Prostate gland (tissue), 2 donors: ENCODE data around the gene EGLN3. TPM values are rescaled to one million over a fixed set of nuclear protein-coding genes. Genes with fewer than 3 reads are reported as not detected.

Experiments used
- DNase-seq: peaks from one replicate; pipeline ENCODE4 v3.0.0-alpha.2; 2019; ENCODE audit warnings: low spot score
- H3K27ac ChIP-seq, 2 donors: fragments of 200-600 bp; sonication (generic); 2 replicates each; pipeline ENCODE4 v1.5.1; 2017 to 2019
- H3K27me3 ChIP-seq: fragments of 200-600 bp; sonication (generic); replicated peaks from 2 replicates; pipeline ENCODE4 v1.5.1; 2019; ENCODE audit not compliant: insufficient read depth
- H3K36me3 ChIP-seq, 2 donors: fragments of 200-600 bp; sonication (generic); 1 replicate in 1 of 2; 2 replicates in 1 of 2; pipeline versions ENCODE4 v1.5.1 to v1.8.1; 2017 to 2019
- H3K4me1 ChIP-seq: fragments of 200-600 bp; sonication (generic); replicated peaks from 2 replicates; pipeline ENCODE4 v1.5.1; 2019
- H3K4me3 ChIP-seq, 2 donors: fragments of 200-600 bp; sonication (generic); 2 replicates each; pipeline ENCODE4 v1.5.1; 2017 to 2019
- H3K9me3 ChIP-seq: fragments of 200-600 bp; sonication (generic); 2 replicates; pipeline ENCODE4 v1.5.1; 2017
- POLR2A ChIP-seq: fragments of 450-650 bp; IDR thresholded peaks from one replicate; pipeline ENCODE4 v1.6.1; 2016; ENCODE audit warnings: antibody characterized with exemption, mild to moderate bottlenecking
- POLR2AphosphoS5 ChIP-seq: sonication (generic); formaldehyde crosslinking; IDR thresholded peaks from one replicate; pipeline ENCODE4 v1.6.1; 2017; ENCODE audit warnings: antibody characterized with exemption
- WGBS: methylation state at CpG from one replicate; pipeline ENCODE4 v1.1.5; 2018; 5-methylcytosine and 5-hydroxymethylcytosine counted together
- intact Hi-C: fragments of 100-400 bp; cut with DNase I; formaldehyde crosslinking; loops from one replicate; pipeline ENCODE4 v1.14.2; 2022
- total RNA-seq, 2 donors: library from RNA; depleted of rRNA; stranded (reverse); fragments of >200 nt; gene quantifications; one replicate each; pipeline ENCODE4 v1.1.0, GENCODE V29; 2016
- TF ChIP-seq, protein P1 (sequence below), 4 experiments: fragments of 200-600 bp in 2 of 4; fragments of 450-650 bp in 2 of 4; sonication (generic) in 2 of 4; IDR thresholded peaks; 1 replicate in 3 of 4; 2 replicates in 1 of 4; pipeline ENCODE4 v1.5.1; 2016 to 2019; ENCODE audit warnings: antibody characterized with exemption in 4 of 4, mild to moderate bottlenecking in 2 of 4, moderate library complexity in 2 of 4

EGLN3 gene
- total RNA-seq, 2 donors from 2014 or later: 6.1 to 6.8 TPM

DNA sequence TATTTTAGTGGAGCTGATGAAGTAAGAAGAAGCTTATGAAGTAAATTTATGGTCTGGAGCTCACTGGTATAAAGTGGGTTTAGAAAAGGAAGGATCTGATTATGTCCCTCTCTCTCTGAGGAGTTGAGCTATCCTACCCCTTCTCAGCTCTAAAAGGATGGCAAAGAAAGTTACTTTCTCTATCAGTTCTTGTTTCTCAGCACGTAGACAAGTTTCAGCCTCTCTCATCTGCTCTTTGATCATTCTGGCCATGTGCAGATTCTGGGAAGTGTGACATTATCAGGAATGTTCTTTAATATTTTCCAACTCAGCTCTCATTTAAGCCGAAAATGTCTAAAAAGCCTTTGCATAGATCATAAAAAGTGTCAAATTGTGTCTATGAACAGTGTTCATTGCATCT lies 5.8 kb upstream of the EGLN3 start:
- no peaks in the 10 kb centered on the region for H3K9me3 ChIP-seq
- no peaks in the 10 kb centered on the region for H3K27me3 ChIP-seq
- H3K4me3 ChIP-seq: no peak overlapping the region
- no peaks in the 10 kb centered on the region for H3K4me1 ChIP-seq
- no peak overlapping the region for H3K27ac ChIP-seq
- no peak for DNase-seq
- H3K36me3 ChIP-seq: no peaks in the 10 kb centered on the region
- 90% methylated on average over 2 of the region's 2 CpGs for WGBS
- intact Hi-C loops: loop anchor here (10.0 kb wide), 1 partner anchor 138 kb away; no protein-coding TSS in a partner anchor
- TF ChIP-seq POLR2AphosphoS5: no peak
- TF ChIP-seq POLR2A: no peak
- TF ChIP-seq, protein P1, sequence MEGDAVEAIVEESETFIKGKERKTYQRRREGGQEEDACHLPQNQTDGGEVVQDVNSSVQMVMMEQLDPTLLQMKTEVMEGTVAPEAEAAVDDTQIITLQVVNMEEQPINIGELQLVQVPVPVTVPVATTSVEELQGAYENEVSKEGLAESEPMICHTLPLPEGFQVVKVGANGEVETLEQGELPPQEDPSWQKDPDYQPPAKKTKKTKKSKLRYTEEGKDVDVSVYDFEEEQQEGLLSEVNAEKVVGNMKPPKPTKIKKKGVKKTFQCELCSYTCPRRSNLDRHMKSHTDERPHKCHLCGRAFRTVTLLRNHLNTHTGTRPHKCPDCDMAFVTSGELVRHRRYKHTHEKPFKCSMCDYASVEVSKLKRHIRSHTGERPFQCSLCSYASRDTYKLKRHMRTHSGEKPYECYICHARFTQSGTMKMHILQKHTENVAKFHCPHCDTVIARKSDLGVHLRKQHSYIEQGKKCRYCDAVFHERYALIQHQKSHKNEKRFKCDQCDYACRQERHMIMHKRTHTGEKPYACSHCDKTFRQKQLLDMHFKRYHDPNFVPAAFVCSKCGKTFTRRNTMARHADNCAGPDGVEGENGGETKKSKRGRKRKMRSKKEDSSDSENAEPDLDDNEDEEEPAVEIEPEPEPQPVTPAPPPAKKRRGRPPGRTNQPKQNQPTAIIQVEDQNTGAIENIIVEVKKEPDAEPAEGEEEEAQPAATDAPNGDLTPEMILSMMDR (IDR thresholded peaks at IDR 0.05): no peak

GRCh38 chr14:33954016-33954598 lies 3.2 kb upstream of the EGLN3 start:
- intact Hi-C loops: loop anchor here (5.0 to 10.0 kb wide), 2 partner anchors 112 to 141 kb away; no protein-coding TSS in a partner anchor
- no peak for DNase-seq
- 29% methylated on average over 3 of the region's 3 CpGs for WGBS

DNA sequence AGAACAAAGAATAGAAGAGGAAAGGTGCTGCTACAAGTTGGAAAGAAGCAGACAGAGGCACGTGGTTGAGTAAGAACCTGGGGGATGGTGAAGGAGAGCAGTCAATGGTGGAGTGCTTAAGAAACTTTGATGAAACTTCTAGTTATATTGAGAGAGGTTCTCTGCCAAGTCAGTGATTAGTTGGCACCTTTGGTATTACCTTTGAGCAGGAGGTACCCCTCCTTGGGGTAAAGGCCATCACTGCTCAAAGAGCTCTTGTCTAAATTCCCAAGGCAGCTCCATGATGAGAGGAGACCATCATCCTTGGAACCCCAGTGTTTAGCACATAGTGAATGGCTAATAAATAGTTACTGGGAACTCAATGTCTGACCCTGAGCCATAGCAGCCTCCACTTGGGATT lies 1.7 kb upstream of the EGLN3 start:
- Histone ChIP-seq H3K27ac (no peak overlapping the region), H3K4me3 (no peak overlapping the region), H3K4me1 (peaks cover 5% of the 10 kb centered on the region), H3K36me3 (no peaks in the 10 kb centered on the region), H3K9me3 (no peaks in the 10 kb centered on the region), H3K27me3 (no peaks in the 10 kb centered on the region)
- DNase-seq: no peak
- intact Hi-C loops: loop anchor here (5.0 to 10.0 kb wide), 2 partner anchors 110 to 142 kb away; no protein-coding TSS in a partner anchor
- 82% methylated on average over 1 of the region's 1 CpG for WGBS
- TF ChIP-seq, protein P1 (IDR thresholded peaks at IDR 0.05): no peak
- TF ChIP-seq POLR2A (no peak), POLR2AphosphoS5 (no peak)

More at GRCh38 chr14:33954016-33954598, 3.2 kb upstream of the EGLN3 start:
- Histone ChIP-seq H3K27me3 (no peaks in the 10 kb centered on the region), H3K27ac (no peak overlapping the region), H3K4me1 (peaks cover 5% of the 10 kb centered on the region), H3K36me3 (no peaks in the 10 kb centered on the region), H3K4me3 (no peak overlapping the region), H3K9me3 (no peaks in the 10 kb centered on the region)
- TF ChIP-seq, protein P1 (IDR thresholded peaks at IDR 0.05): no peak
- no peak for TF ChIP-seq POLR2A
- TF ChIP-seq POLR2AphosphoS5: no peak

GRCh38 chr14:33951183-33951840 lies 438 bp upstream of the EGLN3 start:
- no peak for DNase-seq
- TF ChIP-seq POLR2A (no peak), POLR2AphosphoS5 (peak; percentile 34)
- Histone ChIP-seq H3K4me3 (peak overlapping the region; percentile 33 to 39), H3K27ac (no peak overlapping the region), H3K27me3 (no peaks in the 10 kb centered on the region), H3K4me1 (peaks cover 5% of the 10 kb centered on the region), H3K36me3 (no peaks in the 10 kb centered on the region), H3K9me3 (no peaks in the 10 kb centered on the region)
- WGBS: 13% methylated on average over 10 of the region's 11 CpGs
- intact Hi-C loops: loop anchor here (5.0 to 10.0 kb wide), 2 partner anchors 109 to 143 kb away; no protein-coding TSS in a partner anchor

- Histone ChIP-seq H3K27ac (no peak overlapping the region), H3K27me3 (no peaks in the 10 kb centered on the region), H3K36me3 (no peaks in the 10 kb centered on the region), H3K4me3 (peak overlapping the region; percentile 33 to 39), H3K9me3 (no peaks in the 10 kb centered on the region), H3K4me1 (peaks cover 5% of the 10 kb centered on the region)
- DNase-seq: no peak
- TF ChIP-seq POLR2AphosphoS5: no peak
- no peak for TF ChIP-seq POLR2A
- TF ChIP-seq, protein P1 (IDR thresholded peaks at IDR 0.05): no peak
- 58% methylated on average over 9 of the region's 9 CpGs for WGBS
- intact Hi-C loops: loop anchor here (5.0 kb wide), 1 partner anchor 113 kb away; no protein-coding TSS in a partner anchor
Measured at GRCh38 chr14:33949411-33949893, 1.4 kb downstream of the EGLN3 start.
